ENCODE measurements around the gene HSF5.

HSF5 gene

DNA sequence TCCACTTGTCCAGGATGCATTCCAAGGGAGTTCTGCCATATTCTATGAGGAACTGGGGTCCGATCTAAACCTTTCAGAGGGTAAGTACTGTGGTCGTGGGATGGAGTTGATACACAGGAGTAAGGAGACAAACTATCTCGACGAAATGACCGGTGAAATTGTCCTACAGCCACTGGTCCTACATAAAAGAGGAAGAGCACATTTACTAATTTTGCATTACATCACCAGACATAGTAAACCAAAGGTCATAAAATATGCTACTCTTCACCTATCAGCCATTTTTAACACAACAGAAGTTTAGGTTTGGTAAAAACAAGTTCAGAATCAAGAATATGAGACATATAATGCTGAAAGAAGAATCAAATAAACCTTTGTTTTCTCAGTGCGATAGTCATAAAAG lies 8.1 kb downstream of the HSF5 start:
- DNase-seq: no peak

DNA sequence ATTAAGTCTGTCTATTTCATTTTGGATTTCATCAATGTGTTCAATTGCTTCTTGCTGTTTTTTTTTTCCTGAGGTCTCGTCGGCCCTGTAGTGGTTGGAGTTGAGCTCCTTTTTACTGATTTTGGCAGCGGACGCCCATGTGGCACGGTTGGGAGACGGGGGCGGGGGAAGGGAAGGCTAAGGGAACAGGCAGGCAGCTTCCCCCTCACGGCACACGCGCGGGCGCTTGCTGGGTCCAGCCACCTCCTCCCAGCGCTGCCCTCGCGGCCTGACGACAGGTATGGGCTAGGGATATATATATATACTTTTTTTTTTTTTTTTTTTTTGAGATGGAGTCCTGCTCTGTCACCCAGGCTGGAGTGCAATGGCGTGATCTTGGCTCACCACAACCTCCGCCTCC lies 11.4 kb downstream of the HSF5 start:
- no peak for DNase-seq

DNA sequence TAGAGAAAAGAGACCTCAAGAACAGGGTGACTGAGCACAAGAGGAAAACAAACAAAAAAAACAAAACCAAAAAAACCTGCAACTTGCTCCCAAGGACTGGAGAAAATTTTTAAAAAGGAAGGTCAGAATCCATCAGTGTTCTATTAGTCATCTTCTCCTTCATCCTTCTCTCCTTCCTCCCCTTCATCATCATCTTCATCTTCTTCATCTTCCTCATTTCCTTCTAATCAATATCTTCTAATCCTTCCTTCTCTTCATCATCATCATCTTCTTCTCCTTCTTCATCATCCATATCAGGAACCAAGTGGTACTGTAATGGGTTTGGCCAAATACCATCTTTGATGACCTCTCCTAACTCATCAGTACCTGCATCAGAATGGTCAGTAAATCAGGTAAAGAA lies 12.2 kb downstream of the HSF5 start:
- DNase-seq: no peak

DNA sequence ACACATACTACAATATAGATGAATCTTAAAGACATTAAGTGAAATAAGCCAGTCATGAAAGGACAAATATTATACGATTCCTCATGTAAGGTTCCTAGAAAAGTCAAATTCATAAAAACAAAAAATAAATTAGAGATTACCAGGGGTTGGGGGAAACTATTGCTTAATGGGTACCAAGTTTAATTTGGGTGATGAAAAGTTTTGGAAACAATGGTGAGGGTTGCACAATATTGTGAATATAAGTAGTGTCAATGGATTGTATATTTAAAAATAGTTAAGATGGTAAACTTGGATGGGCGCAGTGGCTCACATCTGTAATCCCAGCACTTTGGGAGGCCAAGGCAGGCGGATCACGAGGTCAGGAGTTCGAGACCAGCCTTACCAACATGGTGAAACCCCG lies 17.9 kb downstream of the HSF5 start:
- no peak for DNase-seq

DNA sequence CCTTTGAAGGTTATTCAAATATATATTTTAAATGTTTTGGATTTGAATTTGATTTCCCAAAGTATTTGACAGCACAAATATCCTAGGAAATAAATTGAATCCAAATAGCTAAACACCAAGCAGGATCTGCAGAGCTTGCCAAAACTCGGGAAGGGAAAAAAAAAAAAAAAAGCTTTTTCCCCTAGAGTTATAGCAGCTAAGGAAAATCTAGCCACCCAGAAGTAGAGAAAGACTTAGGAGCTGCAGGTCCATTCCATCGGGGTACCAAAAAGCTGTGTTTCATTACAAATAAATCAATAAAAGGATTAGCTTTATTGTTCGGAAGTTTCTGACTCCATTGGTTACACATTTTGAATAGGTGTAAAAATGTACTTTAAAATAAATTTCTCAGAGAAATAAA lies 19.3 kb downstream of the HSF5 start:
- no peak for DNase-seq

DNA sequence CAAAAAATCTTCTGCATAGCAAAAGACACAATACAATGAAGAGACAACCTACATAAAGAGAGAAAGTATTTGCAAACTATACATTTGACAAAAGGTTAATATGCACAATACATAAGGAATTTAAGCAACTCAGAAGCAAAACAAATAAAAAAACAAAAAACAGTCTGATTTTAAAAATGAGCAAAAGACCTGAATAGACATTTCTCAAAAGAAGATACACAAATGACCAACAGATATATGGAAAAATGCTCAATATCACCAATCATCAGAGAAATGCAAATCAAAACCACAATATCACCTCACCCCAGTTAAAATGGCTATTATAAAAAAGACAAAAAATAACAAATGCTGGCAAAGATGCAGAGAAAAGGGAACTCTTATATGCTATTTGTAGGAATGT lies 32.7 kb downstream of the HSF5 start:
- no peak for DNase-seq

DNA sequence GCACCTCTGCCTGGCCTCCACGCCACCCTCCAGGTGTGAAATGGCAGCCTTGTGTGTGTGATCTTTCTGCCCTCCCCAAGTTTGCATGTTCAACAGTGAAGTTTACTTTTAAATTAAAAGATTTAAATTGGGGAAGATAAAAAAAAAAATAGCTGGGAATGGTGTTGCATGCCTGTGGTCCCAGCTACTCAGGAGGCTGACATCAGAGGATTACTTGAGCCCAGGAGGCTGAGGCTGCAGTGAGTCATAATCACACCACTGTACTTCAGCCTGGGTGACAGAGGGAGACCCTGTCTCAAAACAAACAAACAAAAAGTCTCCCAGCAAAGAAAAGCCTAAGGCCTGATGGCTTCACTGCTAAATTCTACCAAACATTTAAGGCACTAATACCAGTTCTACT lies 35.5 kb downstream of the HSF5 start:
- DNase-seq: peak; percentile 15

DNA sequence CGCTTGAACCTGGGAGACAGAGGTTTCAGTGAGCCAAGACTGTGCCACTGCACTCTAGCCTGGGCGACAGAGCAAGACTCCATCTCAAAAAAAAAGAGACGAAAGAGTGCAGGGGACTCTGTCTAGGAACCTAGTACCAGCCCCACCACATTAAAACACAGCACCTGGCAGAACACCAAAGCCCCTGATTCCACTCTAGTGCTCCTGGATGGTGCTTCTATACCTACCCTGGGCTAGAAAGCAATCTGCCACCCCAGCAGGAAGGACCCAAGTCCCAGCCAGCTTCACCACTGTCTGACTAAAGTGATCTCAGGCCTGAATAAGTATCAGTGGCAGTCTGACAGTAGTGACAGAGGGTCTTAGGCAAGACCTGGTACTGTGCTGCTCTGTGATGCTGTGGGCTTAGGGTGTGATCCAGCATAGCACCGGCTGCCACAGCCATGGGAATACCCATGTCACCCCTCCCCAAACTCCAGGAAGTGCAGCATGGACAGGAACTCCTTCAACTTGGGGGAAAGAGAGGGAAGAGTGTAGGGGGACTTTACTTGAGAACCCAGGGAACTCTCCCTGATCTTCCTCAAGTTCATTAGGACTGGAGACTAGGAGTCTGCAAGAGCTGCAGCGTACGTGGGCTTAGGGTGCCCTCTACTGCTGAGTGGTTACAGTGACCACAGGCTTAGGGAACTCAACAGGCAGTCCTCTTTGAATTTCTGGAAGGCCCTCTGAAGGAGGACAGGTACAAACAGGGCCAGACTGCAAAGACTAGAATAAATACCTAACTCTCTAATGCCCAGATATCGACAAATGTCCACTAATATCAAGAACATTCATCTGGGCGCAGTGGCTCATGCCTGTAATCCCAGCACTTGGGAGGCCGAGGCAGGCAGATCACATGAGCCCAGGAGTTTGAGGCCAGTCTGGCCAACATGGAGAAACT lies 40.9 kb downstream of the HSF5 start:
- peak; percentile 80 for DNase-seq

DNA sequence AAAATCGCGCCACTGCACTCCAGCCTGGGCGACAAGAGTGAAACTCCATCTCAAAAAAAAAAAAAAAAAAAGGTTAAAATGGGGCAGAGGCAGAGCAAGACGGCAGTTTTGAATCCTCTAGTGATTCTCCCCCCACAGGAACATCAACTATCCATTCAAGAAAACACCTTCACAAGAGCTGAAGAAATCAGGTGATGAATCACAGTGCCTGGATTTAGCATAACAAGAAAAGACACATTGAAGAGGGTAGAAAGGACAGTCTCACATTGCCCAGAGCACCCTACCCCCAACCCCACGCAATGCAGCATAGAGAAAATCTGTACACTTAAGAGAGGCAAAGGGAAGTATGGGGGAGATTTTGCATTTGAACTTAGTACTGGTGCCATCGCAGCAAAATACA lies 42.1 kb downstream of the HSF5 start:
- DNase-seq: no peak

DNA sequence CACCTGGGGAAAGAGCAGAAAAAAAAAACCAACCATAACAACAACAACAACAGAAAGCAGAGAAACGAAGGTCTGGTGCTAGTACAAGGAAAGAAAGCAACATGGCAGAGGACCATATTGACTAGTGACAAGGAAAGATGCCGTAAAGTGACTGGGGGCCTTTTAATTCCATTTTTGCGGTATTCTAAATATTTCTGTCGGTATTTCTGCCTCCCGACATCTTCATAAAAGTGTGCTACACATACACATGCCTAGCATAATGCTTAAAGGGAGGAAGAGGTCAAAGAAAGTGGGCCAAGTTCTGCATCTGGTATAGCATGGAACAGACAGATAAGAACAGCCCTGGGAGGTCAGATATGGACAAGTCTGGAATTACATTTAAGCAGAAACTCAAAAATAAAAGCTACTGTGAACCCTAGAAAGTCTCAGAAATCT lies 51.4 kb downstream of the HSF5 start:
- no peak for DNase-seq

DNA sequence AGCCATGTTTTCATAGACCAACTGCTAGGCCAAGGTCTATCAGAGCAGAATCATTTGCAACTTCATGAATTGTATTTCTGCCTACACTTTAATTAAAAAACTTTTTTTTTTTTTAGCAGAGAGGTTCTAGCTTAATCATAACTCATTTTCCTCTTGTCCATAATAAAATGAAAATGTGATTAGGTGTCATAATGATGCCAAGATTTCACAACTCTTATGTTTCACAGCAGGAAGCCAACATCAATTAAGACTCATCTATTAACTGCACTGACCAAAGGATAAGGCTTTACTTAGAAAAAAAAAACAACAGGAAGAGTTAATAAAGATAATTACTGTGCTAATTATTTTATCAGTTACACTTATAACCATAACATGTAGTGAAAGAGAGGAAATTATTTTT lies 52.0 kb downstream of the HSF5 start:
- no peak for DNase-seq

DNA sequence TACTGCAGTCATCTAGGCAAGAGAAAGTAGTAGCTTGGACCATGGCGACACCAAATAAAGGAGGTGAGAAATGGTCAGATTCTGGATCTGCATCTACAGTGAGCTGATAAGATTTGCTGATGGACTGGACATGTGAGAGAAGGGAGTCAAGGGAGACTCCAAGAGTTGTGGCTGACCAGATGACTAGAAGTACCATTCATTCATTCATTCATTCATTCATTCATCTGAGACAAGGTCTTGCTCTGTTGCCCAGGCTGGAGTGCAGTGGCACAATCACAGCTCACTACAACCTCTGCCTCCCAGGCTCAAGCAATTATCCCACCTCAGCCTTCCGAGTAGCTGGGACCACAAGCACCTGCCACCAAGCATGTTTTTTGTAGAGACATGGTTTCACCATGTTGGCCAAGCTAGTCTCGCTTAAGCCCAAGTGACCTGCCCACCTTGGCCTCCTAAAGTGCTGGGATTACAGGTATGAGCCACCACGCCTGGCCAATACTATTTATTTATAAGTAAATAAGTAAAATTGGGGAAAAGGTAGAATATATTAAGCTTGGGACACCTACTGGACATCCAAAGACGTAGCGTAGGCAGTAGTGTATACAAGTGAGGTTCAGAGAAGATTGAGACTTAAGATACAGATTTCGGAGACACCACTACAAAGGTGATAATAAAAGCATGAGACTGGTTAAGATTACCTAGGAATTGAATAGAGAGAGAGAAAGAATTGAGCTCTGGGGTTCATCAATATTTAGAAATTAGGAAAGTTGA lies 55.2 kb downstream of the HSF5 start:
- DNase-seq: no peak

DNA sequence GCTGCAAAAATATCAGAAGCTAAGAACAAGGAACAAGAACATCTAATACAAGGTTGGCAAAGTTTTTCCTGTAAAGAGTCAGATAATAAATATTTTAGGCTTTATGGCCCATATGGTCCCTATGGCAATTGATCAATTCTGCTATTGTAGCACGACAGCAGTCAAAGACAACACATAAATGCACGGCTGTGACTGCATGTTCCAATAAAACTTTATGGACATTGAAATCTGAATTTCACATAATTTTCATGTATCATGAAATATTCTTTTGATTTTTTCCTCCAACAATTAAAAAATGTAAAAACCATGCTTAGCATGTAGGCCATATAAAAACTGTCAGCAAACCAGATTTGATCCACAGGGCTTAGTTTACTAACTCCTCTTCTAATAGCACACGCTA lies 60.4 kb downstream of the HSF5 start:
- no peak for DNase-seq

DNA sequence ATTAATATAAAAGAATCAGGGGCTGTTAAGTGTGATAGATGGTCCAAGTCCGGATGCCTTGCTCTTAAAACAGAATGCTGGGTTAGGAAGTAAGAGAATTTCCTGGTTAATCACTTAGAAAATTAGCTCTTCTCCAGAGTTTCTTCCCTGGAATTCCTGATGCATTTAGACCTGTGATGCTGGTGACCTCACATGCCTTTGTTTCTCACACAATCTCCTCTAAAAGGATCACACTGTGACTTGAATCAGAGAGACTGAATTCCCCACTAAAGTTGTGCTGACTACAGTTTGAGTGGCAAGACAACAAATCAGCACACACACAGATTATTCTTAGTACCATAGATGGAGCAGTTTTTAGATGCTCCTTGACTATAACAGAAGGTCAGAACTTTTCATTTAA lies 66.5 kb downstream of the HSF5 start:
- no peak for DNase-seq

DNA sequence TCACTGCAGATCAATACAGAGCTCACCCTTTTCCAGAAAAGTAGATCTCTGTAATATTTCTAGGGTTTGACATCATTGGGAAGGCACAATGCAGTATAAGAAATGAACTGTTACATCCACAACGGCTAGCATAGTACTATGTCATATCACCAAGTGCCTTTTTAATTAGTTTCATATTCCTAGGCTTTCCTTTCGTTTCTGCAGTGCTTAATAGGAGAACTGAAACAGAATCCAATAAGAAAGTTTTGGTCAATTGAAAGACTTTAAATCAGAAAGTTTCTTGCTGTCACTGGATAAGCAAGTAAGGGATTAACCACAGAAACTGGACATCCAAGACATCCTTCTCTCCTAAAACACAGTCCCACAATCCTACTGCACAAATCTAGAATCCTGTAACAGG lies 67.4 kb downstream of the HSF5 start:
- no peak for DNase-seq

DNA sequence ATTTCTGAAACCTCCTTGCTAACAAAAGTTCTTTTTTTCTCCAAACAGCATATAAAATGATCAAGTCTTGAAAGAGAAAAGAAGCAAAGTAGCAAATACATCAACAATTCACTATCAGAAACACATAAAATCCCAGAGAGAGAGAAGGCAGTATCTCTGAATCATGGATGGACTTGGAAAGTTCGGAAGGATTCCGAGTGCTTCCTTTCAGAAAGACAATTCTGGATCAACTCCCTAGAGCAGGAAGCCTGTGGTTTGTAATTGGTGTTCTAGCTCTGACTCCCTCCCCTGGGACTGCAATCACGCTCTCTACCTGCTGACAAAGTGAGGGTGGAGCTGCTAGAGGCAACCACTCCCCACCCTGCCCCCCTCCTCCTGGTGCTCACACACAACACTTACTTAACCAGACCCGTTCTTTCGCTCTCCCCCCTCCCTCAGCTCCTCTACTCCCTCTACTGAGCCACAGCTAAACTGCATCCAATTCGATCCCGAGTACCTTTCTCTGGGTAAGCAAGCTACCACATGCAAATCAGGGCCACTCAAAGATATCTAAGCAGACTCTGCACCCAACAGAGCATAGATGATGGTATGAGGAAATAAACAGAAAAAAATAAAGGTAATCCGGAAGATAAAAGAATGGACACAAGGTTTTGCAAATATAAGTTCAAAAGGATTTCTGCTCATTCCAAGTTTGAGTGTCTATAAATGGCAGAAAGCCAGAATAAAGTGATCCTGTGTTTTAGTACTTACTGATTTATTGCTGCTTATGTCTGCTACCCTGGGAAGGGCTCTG lies 70.7 kb downstream of the HSF5 start, which contains the start of gene RNF43:
Gene RNF43 (minus strand): TSS at position 235 of the 793 bp plus-strand sequence. CDS start 1,957 bp downstream, outside the sequence.
- peak; percentile 77 for DNase-seq

DNA sequence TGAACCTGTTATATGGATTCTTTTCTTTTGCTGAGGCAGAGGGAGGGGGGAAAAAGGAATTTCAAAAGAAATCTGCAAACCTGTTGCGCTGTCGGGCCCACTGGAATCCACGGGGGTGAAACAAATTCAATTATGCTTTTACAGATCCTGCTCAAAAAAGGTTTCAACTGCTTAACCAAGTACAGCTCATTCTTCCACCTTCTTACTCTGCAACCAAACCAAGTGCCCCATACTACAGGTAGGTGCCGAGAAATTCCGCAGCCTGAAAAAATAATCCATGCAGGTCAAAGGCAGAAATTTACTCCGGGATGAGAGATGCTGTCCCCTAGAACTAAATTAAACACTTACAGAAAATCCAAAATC lies 71.3 kb downstream of the HSF5 start:
- DNase-seq: no peak

DNA sequence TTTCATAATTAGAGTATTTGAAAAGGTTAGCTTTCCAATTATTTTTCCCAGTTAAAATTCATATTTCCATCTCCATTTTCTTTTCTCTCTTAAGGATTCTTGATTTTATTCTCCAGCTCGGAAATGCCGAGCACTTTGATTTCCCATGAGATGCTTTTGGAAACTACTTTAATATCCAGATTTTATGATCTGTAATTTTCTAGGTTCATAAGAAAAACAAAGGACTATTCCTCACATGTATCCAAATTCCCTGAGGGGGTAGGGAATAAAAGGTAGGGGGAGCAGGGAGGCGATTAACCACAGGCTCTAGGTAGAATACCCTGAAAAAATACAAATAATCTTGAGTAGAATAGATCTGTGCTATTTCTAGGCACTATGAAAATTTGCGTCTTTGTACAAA lies 71.8 kb downstream of the HSF5 start:
- DNase-seq: no peak

DNA sequence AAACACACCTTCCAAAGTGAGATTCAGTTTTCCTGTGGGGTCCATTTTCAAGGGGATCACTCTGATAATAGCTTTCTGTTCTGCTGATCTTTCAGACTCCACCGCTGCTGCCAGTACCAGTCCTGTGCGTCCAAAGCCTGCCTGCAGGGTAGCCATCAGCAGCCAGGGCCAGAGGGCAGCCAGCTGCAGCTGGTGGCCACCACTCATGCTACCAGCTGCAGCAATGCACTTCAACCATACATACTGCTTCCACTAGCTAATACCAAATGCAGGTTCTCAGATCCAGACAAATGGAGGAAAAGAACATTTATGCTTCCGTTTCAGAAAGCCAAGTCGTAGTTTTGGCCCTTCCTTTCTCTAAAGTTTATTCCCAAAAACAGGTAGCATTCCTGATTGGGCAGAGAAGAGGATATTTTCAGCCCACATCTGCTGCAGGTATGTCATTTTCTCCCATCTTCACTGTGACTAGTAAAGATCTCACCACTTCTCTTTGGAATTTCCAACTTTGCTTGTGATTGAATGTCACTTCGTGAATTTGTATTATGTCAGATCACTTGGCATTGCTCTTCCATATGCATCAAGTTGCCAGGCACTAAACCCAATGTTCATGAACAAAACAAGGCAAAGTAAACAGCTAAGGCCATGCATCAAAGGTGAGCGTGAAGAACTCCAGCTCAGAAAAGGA lies 72.7 kb downstream of the HSF5 start:
- no peak for DNase-seq

DNA sequence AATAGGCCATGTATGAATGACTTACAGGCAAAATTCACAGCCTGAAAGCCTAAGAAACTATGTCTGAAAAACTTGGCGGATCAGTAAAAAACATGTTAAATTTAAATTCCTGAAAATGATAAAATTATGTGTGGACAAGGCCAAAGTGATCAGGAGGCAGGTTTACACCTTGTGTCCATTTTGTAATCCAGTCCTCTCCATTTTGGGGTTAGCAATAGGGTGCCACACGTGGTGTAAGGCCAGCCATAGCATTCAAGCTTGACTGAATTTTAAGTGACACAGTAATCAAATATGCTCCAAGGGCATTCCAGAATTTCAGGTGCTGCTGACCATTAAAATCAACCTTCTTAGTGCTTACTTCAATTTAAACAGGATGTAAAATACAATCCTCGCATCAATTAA lies 73.6 kb downstream of the HSF5 start:
- no peak for DNase-seq

DNA sequence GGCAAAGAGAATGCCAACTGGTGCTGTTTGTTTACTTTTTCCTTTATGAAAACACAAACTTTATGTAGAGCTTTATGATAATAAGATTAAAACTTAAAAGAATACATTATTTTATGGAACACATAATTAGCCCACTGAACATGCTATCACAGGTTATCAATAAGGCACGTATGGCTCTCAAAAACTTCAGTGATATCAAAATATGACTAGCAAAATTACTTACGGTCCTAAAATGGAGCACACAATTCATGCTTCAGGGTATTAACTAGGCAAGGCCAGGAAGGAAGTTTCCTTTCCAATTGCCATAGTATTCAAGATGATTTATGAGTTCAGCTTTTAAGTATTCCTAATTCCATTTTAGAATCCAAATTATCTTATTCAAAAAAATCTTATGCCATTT lies 74.5 kb downstream of the HSF5 start:
- no peak for DNase-seq

DNA sequence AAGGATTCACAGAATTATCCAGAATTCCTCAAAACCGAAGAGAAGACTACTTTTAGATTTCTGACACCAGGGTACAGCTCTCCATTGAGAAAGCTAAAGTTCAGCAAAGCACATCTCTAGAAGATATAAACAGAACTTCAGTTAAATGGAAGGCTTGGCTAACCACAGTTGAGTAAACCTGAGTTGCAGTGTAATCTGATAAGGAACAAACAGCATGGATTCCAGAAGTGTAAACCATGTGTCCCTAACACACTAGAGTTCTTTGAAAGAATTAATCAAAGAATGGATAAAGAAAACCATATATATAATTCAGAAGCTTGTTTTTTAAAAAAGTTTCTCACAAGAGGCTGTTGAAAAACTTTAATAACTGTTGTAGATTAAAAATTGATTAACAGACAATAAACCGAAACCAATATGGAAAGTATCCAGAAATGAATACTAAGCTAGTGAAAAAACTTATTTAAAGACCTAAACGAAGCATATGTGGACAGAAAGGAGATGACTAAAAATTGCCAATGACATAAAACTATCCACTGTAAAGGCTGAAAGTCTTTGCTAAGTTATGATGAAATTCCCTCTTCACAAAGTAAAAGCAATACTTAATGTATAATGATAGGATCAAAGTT lies 75.1 kb downstream of the HSF5 start:
- no peak for DNase-seq
